HG03342 (cell line): Measurements from ENCODE around the gene IGFL1.
"Not testable (repeated sequence)": the region's sequence is repeated elsewhere in the genome, so short reads cannot be mapped to it uniquely, and the experiment has no call there.

Source experiments
- ATAC-seq: cut with Tn5 transposase; IDR thresholded peaks from one replicate; pipeline ENCODE4 v1.9.1; 2021; ENCODE audit warnings: mild to moderate bottlenecking, moderate library complexity; ENCODE audit not compliant: unreplicated experiment

Gene IGFL1

GRCh38 chr19:46229442-46229841, at the start of gene IGFL1:
Gene IGFL1, plus strand, starts transcription at chr19:46229742. Its CDS starts 33 bp downstream, at chr19:46229775.
- no peak for ATAC-seq

- no peak for ATAC-seq
Measured at GRCh38 chr19:46180701-46181387, 48.7 kb upstream of the IGFL1 start.

DNA sequence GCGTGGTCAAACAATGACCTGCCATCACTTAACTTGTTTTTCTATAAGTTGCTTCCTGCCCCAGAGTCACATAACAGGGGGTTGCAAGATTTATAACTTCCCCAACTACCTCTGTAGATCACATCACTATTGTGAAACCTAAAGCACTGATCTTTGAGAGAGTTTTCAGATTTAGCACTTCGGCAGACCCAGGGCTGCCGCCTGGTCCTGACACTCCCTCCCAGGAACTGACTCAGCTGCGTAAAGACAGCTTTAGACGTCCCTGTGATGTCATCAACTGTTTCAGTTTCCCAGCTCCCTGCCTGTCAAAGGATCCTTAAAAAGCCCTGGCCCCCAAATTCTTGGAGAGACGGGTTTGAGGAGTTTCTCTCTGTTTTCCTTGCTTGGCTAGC, 48.2 kb upstream of the IGFL1 start:
- ATAC-seq: no peak

- ATAC-seq: no peak
Measured at GRCh38 chr19:46182476-46182875, 47.1 kb upstream of the IGFL1 start.

DNA sequence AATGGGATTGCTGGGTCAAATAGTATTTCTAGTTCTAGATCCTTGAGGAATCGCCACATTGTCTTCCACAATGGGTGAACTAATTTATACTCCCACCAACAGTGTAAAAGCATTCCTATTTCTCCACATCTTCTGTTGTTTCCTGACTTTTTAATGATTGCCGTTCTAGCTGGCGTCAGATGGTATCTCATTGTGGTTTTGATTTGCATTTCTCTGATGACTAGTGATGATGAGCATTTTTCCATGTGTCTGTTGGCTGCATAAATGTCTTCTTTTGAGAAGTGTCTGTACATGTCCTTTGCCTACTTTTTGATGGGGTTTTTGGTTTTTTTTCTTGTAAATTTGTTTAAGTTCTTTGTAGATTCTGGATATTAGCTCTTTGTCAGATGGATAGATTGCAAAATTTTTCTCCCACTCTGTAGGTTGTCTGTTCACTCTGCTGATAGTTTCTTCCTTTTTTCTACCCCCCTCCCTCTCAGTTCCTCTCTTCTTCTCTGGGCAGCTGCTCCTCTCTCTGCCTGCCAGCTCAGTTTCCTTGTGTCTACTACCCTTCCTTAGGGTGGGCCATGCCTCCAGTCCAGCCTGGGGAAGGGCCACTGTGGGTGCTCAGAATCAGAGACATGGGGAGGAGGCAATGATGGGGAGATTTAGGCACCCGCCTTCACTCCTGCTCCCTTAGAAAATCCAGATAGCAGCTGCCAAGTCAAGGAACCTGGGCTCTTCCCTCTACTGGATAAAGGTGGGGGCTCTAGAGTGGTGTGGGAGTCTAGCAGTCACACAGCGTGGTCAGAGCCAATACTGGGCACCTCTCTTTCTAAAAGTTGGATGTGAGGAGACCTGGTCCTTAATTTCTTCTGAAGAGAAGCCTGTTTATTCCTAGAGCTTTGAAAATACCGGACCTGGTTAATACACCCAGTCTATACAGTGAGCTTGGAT, 44.5 kb upstream of the IGFL1 start:
- ATAC-seq: not testable (repeated sequence)

DNA sequence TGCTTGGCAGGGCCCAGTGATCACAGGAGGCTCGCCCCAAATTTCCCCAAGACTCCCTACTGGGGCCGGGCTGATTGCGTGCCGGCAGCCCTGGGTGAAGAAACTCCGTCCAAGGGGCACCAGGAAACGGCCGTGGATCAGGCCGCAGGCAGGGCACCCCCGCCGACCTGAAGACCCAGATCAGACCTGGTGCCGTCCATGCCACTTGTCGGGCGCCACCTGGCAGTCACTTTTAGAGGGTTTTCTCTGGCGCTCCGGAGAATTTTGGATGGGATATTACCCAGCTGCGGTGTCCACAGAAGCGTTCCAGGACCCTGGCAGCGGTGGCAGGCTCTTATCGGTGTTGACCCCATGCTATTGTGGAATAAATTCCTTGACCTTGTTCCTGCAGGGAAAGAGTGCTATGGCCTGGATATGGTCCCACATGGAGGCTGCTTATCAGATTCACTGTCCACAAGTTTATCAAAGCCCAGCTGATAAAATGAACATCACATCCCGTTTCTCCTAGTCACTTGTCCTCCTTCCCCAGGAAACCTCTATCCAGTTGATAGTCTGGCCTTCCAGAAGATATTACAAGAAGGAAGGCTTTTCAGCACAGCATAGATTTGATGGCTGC, 43.3 kb upstream of the IGFL1 start:
- ATAC-seq: no peak

DNA sequence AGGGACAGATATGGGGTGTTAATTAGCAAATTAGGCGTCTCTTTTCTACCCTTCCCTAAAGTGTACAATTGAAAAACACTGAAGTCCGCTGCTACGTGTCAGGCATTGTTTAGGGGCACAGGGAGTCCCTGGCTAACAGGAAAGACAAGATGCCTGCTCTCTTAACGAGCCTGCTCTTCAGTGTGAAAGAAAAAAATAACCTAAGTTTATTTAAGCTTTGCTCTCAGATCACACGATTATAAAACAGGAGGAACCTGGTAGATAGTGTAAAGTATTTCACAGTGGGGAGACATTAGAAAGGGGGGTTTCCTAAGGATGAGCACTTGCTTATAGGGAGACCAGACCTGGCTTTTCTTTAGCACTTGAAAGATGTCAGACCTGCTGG, 42.8 kb upstream of the IGFL1 start:
- ATAC-seq: no peak

DNA sequence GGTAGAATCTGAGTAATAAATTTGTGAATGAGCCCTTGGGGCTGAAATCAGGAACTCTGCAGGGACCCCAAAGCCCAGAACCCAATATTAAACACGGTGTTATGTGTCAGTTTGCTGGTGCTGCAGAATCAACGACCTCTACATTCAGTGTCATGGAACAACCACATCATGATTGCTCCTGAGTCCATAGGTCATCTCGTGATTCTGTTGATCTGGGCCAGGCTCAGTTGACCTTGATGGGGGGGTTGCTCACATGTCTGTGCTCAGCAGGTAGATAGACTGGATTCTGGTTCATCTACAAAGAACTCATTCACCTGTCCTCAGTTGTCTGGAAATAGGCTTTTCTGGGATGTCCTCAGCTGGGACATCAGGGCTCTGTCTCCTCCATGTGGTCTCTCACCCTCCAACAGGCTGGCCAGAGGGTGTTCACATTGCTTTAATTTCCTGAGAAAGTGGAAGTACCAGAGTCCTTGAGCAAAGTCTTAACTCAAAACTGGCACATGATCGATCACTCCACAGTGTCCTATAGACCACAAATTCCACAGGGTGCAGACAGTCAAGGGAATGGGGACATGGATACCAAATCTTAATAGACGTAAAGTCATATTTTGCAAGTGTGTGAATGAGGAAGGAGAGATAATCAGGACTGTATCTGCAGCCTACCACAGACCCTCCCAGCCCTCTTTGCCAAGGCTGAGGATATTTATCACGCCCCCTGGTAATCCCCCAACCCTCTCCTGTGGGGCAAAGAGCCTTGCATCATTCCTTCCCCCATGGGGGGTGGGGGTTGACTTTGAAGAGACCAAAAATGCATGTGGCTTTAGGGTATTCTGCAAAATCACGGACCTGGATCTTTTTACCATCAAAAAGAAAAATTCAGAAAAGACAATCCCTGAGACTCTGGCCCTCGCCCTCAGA, 39.3 kb upstream of the IGFL1 start:
- ATAC-seq: no peak

GRCh38 chr19:46191356-46191755, 38.2 kb upstream of the IGFL1 start:
- no peak for ATAC-seq

DNA sequence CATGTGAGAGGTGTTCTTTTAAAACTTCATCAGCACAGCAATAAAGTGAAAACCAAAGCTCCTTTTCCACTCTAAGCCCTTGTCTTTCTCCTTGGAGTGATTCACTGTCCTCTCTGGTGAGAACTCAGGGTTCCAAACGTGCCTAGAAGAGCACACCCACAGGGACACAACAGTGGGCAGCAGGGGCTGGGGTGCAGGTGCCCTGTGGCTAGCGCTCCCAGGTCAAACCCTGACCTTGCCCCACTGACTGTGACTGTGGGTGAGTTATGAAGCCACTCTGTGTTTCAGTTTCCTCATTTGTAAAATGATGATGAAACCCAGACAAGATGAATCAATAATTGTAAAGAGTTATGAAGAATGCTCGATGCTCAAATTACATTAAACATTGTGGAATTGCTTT, 37.6 kb upstream of the IGFL1 start:
- no peak for ATAC-seq

- ATAC-seq: not testable (repeated sequence)
Measured at GRCh38 chr19:46192626-46192991, 36.9 kb upstream of the IGFL1 start.

- ATAC-seq: no peak
Measured at GRCh38 chr19:46192992-46193650, 36.4 kb upstream of the IGFL1 start.

DNA sequence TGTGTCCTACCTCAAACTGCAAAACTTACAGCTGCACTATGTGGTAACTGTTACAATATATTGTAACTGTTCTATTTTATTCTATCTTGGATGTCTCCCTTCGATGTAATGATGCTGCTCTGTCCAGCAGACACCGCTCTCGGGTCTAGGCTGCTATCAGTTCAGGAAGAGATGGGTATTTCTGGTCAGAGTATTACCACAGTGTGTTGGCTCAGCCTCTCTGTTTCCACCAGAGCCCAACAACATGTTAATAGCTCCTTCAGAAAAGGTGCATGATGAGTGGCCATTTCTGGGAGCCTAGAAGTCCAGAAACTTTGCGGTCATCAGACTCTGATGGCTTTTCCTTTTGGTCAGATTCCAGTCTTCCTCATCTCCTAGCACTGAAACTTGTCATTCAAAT, 35.9 kb upstream of the IGFL1 start:
- ATAC-seq: no peak

DNA sequence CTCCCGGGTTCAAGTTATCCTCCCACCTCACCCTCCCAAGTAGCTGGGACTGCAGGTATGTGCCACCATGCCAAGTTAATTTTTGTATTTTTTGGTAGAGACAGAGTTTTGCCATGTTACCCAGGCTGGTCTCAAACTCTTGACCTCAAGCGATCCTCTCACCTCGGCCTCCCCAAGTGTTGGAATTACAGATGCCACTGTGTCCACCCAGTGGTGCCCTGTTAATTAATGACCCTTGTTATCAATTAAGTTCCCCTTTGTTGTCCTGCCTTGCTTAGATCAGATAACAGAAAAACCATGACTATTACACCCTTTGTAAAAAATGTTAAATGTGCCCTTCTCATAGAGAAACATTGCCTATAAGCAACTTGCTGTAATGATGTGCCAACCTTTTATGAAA, 34.4 kb upstream of the IGFL1 start:
- no peak for ATAC-seq

- not testable (repeated sequence) for ATAC-seq
Measured at GRCh38 chr19:46195919-46196318, 33.6 kb upstream of the IGFL1 start.

DNA sequence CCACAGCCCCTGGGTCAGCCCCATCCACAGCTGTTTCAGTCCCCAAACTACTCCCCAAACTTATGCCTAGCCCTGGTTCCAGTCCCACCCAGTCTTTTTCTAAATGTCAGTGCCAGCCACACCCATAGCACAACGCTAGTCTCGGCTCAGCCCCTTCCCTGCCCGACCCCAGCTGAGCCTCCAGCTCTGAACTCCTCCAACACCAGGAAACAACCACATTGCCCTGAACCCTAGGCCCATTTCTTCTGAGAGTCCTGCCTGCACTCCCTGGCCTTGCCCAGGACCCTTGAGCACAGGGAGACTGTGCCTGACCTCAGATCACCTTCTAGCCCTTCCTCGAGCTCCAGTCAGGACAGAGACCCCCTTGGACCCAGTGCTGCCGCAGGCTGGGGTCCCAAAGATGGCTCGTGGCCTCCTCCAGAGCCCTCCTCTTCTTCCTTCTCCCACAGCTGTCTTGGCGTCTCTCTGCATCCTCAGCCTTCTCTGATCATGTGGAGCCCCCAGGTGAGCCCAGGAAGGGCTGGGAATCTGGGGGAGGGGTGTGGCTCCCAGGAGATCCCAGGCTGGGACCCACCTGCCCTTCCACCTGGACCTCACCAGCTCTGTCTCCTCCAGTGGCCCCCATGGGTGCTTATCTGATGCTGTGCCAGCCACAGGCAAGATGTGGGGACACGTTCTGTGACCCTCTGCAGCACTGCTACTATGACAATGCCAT, 33.0 kb upstream of the IGFL1 start:
- no peak for ATAC-seq

GRCh38 chr19:46197314-46198070, 32.0 kb upstream of the IGFL1 start:
- ATAC-seq: no peak

DNA sequence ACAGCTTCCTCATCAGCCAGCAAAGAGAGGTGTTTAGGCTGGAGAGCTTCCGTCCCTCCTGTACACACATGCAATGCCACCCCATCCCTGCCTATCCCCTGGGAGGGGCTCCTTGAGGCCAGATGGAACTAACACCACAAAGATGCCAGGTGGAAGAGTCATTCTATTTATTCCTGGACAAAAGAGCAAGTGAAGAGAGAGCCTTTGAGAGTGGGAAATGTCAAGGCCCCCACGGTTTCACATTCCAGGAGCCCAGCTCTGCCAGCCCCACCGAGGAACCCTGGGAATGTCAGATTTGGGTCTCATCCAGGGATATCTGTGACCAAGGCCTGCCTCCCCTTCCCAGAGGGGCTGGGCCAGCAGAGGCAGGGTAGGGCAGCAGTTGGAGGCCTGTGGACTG, 30.8 kb upstream of the IGFL1 start:
- no peak for ATAC-seq
